OCI-LY1 (cell line): Measurements from ENCODE around the gene OIP5.

Experiments used
- H2AFZ ChIP-seq: fragments of 200-600 bp; sonication (generic), shearing (Covaris generic); 2 replicates; pipeline ENCODE4 v1.6.0; 2014; ENCODE audit warnings: antibody characterized with exemption, mild to moderate bottlenecking, low read length
- H3F3A ChIP-seq: fragments of 200-600 bp; sonication (generic), shearing (Covaris generic); 2 replicates; pipeline ENCODE4 v1.6.0; 2014; ENCODE audit warnings: mild to moderate bottlenecking, antibody characterized with exemption, low read length, moderate library complexity; ENCODE audit not compliant: insufficient read depth
- H3K27ac ChIP-seq: fragments of 200-600 bp; sonication (generic); 2 replicates; pipeline ENCODE4 v1.5.1; 2014; ENCODE audit warnings: low read length, mixed run types, mild to moderate bottlenecking, low read depth; ENCODE audit not compliant: poor library complexity, severe bottlenecking
- H3K27me3 ChIP-seq: fragments of 200-600 bp; sonication (generic); 2 replicates; pipeline ENCODE4 v1.6.0; 2014; ENCODE audit warnings: antibody characterized with exemption, mild to moderate bottlenecking, low read length, moderate library complexity; ENCODE audit not compliant: insufficient read depth
- H3K36me3 ChIP-seq: fragments of 200-600 bp; sonication (generic); 2 replicates; pipeline ENCODE4 v1.6.1; 2014; ENCODE audit warnings: mild to moderate bottlenecking, antibody characterized with exemption, low read length, moderate library complexity, mixed read lengths; ENCODE audit not compliant: insufficient read depth
- H3K4me1 ChIP-seq: fragments of 200-600 bp; sonication (generic); 2 replicates; pipeline ENCODE4 v1.5.1; 2014; ENCODE audit warnings: mild to moderate bottlenecking, low read length, moderate library complexity; ENCODE audit not compliant: insufficient read depth, severe bottlenecking
- H3K4me2 ChIP-seq: fragments of 200-600 bp; sonication (generic), shearing (Covaris generic); 2 replicates; pipeline ENCODE4 v1.6.1; 2014; ENCODE audit warnings: low read length
- H3K4me3 ChIP-seq: fragments of 200-600 bp; sonication (generic); 2 replicates; pipeline ENCODE4 v1.5.1; 2014; ENCODE audit warnings: low read length, low read depth, mild to moderate bottlenecking, mixed read lengths; ENCODE audit not compliant: poor library complexity, severe bottlenecking
- H3K79me2 ChIP-seq: fragments of 200-600 bp; shearing (Covaris generic); 2 replicates; pipeline ENCODE4 v1.6.1; 2016; ENCODE audit warnings: mixed run types, low read length, mixed read lengths; ENCODE audit not compliant: insufficient read depth
- H3K9ac ChIP-seq: fragments of 200-600 bp; sonication (generic), shearing (Covaris generic); 2 replicates; pipeline ENCODE4 v1.6.1; 2014; ENCODE audit warnings: mild to moderate bottlenecking, low read length, mixed read lengths
- H3K9me2 ChIP-seq: fragments of 200-600 bp; sonication (generic), shearing (Covaris generic); 2 replicates; pipeline ENCODE4 v1.6.1; 2014; ENCODE audit warnings: low read depth, mild to moderate bottlenecking, low read length, mixed read lengths
- H3K9me3 ChIP-seq: fragments of 200-600 bp; shearing (Covaris generic); 2 replicates; pipeline ENCODE4 v1.6.1; 2014; ENCODE audit warnings: low read length, mixed read lengths
- H4K20me1 ChIP-seq: fragments of 200-600 bp; sonication (generic), shearing (Covaris generic); 2 replicates; pipeline ENCODE4 v1.6.0; 2016; ENCODE audit warnings: mild to moderate bottlenecking, low read length; ENCODE audit not compliant: insufficient read depth
- CTCF ChIP-seq: fragments of 200-600 bp; sonication (generic), shearing (Covaris generic); IDR thresholded peaks from 2 replicates; pipeline ENCODE4 v1.5.1; 2017; ENCODE audit warnings: mild to moderate bottlenecking, antibody characterized with exemption, low read length, moderate library complexity, mixed read lengths
- EZH2 ChIP-seq: fragments of 200-600 bp; sonication (generic), shearing (Covaris generic); IDR thresholded peaks from 2 replicates; pipeline ENCODE4 v1.8.0; 2017; ENCODE audit warnings: borderline replicate concordance, mixed run types, mild to moderate bottlenecking, antibody characterized with exemption, low read length, moderate library complexity, mixed read lengths

OIP5 gene

GRCh38 chr15:41333026-41333562 lies 703 bp upstream of the OIP5 start:
- H3K9ac ChIP-seq, result peak overlapping the region; percentile 94
- no peaks in the 10 kb centered on the region for H3F3A ChIP-seq
- H3K9me2 ChIP-seq, result no peaks in the 10 kb centered on the region
- H3K27me3 ChIP-seq, result no peaks in the 10 kb centered on the region
- H3K4me2 ChIP-seq, result peak overlapping the region; percentile 80
- H2AFZ ChIP-seq, result no peak overlapping the region
- TF ChIP-seq CTCF (no peak), EZH2 (no peak)
- H3K4me1 ChIP-seq, result peaks cover 42% of the 10 kb centered on the region
- no peaks in the 10 kb centered on the region for H3K9me3 ChIP-seq
- peak overlapping the region; percentile 91 for H3K27ac ChIP-seq
- peaks cover 48% of the 10 kb centered on the region for H3K36me3 ChIP-seq
- H3K4me3 ChIP-seq, result peak overlapping the region; percentile 85
- H3K79me2 ChIP-seq, result peaks cover 65% of the 10 kb centered on the region
- no peaks in the 10 kb centered on the region for H4K20me1 ChIP-seq

GRCh38 chr15:41331833-41332193 lies 578 bp downstream of the OIP5 start:
- H3K9me3 ChIP-seq, result no peaks in the 10 kb centered on the region
- H3K9ac ChIP-seq, result peak overlapping the region; percentile 81
- peak overlapping the region; percentile 85 for H3K4me3 ChIP-seq
- peak overlapping the region; percentile 84 for H3K4me2 ChIP-seq
- H3K36me3 ChIP-seq, result peaks cover 41% of the 10 kb centered on the region
- no peaks in the 10 kb centered on the region for H3K9me2 ChIP-seq
- no peaks in the 10 kb centered on the region for H3K27me3 ChIP-seq
- no peak for TF ChIP-seq EZH2
- TF ChIP-seq CTCF, result 0 out of 2 replicates have a peak, but pooled peaks have one; percentile 43
- no peaks in the 10 kb centered on the region for H4K20me1 ChIP-seq
- peaks cover 52% of the 10 kb centered on the region for H3K79me2 ChIP-seq
- peaks cover 29% of the 10 kb centered on the region for H3K4me1 ChIP-seq
- no peaks in the 10 kb centered on the region for H3F3A ChIP-seq
- no peak overlapping the region for H2AFZ ChIP-seq
- H3K27ac ChIP-seq, result peak overlapping the region; percentile 62

GRCh38 chr15:41331281-41331680 lies 1.1 kb downstream of the OIP5 start:
- H3K4me1 ChIP-seq, result peaks cover 23% of the 10 kb centered on the region
- peaks cover 47% of the 10 kb centered on the region for H3K79me2 ChIP-seq
- peak overlapping the region; percentile 81 for H3K9ac ChIP-seq
- H3K27me3 ChIP-seq, result no peaks in the 10 kb centered on the region
- H3K27ac ChIP-seq, result peak overlapping the region; percentile 62
- peak overlapping the region; percentile 85 for H3K4me3 ChIP-seq
- H4K20me1 ChIP-seq, result no peaks in the 10 kb centered on the region
- H3K36me3 ChIP-seq, result peaks cover 41% of the 10 kb centered on the region
- H3F3A ChIP-seq, result no peaks in the 10 kb centered on the region
- H3K9me3 ChIP-seq, result no peaks in the 10 kb centered on the region
- no peak overlapping the region for H2AFZ ChIP-seq
- H3K9me2 ChIP-seq, result no peaks in the 10 kb centered on the region
- TF ChIP-seq CTCF, result no peak
- TF ChIP-seq EZH2, result no peak
- H3K4me2 ChIP-seq, result peak overlapping the region; percentile 84
